CD4-positive, alpha-beta T cell (primary cell): ENCODE results near the gene CFAP107. TPM values are rescaled to one million over a fixed set of nuclear protein-coding genes. Genes with fewer than 3 reads are reported as not detected.

Experiments used
- ATAC-seq: fragments of 200-7000 bp; cut with Tn5 transposase; one replicate; pipeline ENCODE4 v1.10.0; 2022; ENCODE audit warnings: mild to moderate bottlenecking; ENCODE audit not compliant: poor library complexity
- CTCF ChIA-PET: fragments of 350-600 bp; sonication (Branson Sonifier 250); formaldehyde crosslinking; loops from one replicate; lab custom pipeline; 2021; ENCODE audit warnings: antibody characterized with exemption, inconsistent platforms; lab: Charles Lee
- POLR2A ChIA-PET: fragments of 350-600 bp; sonication (Branson Sonifier 250); formaldehyde crosslinking; loops from one replicate; lab custom pipeline; 2021; ENCODE audit warnings: antibody characterized with exemption, inconsistent platforms; lab: Charles Lee
- DNase-seq, 14 experiments: peaks; one replicate each; pipeline ENCODE4 v3.0.0-alpha.2; 2013 to 2020; ENCODE audit warnings: mixed read lengths in 2 of 14
- H3K27ac ChIP-seq, 2 donors: one replicate each; pipeline versions ENCODE4 v1.5.1 to v1.7.0; 2013; ENCODE audit warnings: low read length in 2 of 2, low read depth in 1 of 2, mild to moderate bottlenecking in 1 of 2
- H3K27me3 ChIP-seq, 2 experiments: 1 replicate in 1 of 2; 2 replicates in 1 of 2; pipeline versions ENCODE4 v1.6.1 to v1.7.0; 2013; ENCODE audit warnings: low read length in 2 of 2, control low read depth in 1 of 2, mild to moderate bottlenecking in 1 of 2, moderate library complexity in 1 of 2; ENCODE audit not compliant: insufficient read depth in 2 of 2, control insufficient read depth in 1 of 2
- H3K36me3 ChIP-seq: one replicate; pipeline ENCODE4 v1.6.1; 2013; ENCODE audit warnings: low read length, control low read depth; ENCODE audit not compliant: insufficient read depth
- H3K4me1 ChIP-seq: one replicate; pipeline ENCODE4 v1.6.1; 2013; ENCODE audit warnings: low read length, control low read depth; ENCODE audit not compliant: insufficient read depth
- H3K4me3 ChIP-seq: one replicate; pipeline ENCODE4 v1.5.1; 2013; ENCODE audit warnings: mild to moderate bottlenecking, low read length, moderate library complexity
- H3K9me3 ChIP-seq, 2 experiments: 1 replicate in 1 of 2; 2 replicates in 1 of 2; pipeline versions ENCODE4 v1.6.1 to v1.7.0; 2013; ENCODE audit warnings: low read length in 2 of 2, mild to moderate bottlenecking in 2 of 2, control low read depth in 1 of 2, moderate library complexity in 1 of 2; ENCODE audit not compliant: control insufficient read depth in 1 of 2, insufficient read depth in 1 of 2
- H3K27ac Mint-ChIP-seq: one replicate; pipeline ENCODE4 v1.8.0; 2020; ENCODE audit warnings: mixed read lengths
- H3K27me3 Mint-ChIP-seq: one replicate; pipeline ENCODE4 v1.8.0; 2021; ENCODE audit warnings: mixed read lengths
- H3K36me3 Mint-ChIP-seq: one replicate; pipeline ENCODE4 v1.8.0; 2021; ENCODE audit warnings: low read depth, mixed read lengths
- H3K4me1 Mint-ChIP-seq: one replicate; pipeline ENCODE4 v1.8.0; 2021; ENCODE audit warnings: low read depth, mixed read lengths
- H3K4me3 Mint-ChIP-seq: one replicate; pipeline ENCODE4 v1.8.0; 2020; ENCODE audit warnings: mild to moderate bottlenecking, mixed read lengths
- H3K9me3 Mint-ChIP-seq: one replicate; pipeline ENCODE4 v1.8.0; 2020; ENCODE audit warnings: mixed read lengths
- intact Hi-C, 2 experiments: fragments of 100-400 bp; cut with DNase I in 1 of 2; cut with micrococcal nuclease in 1 of 2; formaldehyde crosslinking; loops; one replicate each; pipeline versions ENCODE4 v1.15.1 to v1.9.0; 2023 to 2025; cut with DNase I, micrococcal nuclease
- total RNA-seq, 174 experiments: library from RNA in 2 of 174; stranded (reverse) in 2 of 174; gene quantifications; one replicate each; pipeline ENCODE4 v1.2.3 and lab custom pipeline; 2021 to 2026
- TF ChIP-seq, protein P1 (sequence below): fragments of 200-600 bp; IDR thresholded peaks from one replicate; pipeline ENCODE4 v1.8.0; 2022; ENCODE audit warnings: antibody characterized with exemption, mild to moderate bottlenecking

Gene CFAP107
- total RNA-seq, 2 experiments from 2014 or later, result not detected

DNA sequence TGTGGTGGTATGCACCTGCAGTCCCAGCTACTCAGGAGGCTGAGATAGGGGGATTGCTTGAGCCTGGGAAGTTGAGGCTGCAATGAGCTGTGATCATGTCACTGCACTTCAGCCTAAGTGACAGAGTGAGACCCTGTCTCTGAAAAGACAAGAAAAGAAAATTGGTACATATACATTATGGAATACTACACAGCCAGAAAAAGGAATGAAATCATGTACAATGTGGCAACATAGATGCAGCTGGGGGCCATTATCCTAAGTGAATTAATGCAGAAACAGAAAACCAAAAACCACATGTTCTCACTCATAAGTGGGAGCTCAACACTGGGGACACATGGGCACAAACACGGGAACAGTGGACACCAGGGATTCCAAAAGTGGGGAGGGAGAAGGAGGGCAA lies 7.1 kb upstream of the CFAP107 start:
- no peak for ATAC-seq
- Mint-ChIP-seq H3K36me3 (no peaks in the 10 kb centered on the region), H3K4me1 (no peaks in the 10 kb centered on the region), H3K9me3 (peaks cover 18% of the 10 kb centered on the region), H3K4me3 (no peak overlapping the region), H3K27ac (no peak overlapping the region), H3K27me3 (peaks cover 78% of the 10 kb centered on the region)
- Histone ChIP-seq H3K9me3 (peaks cover 0 to 11% of the 10 kb centered on the region in 2 experiments), H3K36me3 (no peaks in the 10 kb centered on the region), H3K4me3 (no peak overlapping the region), H3K27ac (no peak overlapping the region), H3K27me3 (peaks cover 26 to 44% of the 10 kb centered on the region in 2 experiments), H3K4me1 (no peaks in the 10 kb centered on the region)
- ChIA-PET CTCF (no interaction called here), POLR2A (no interaction called here)
- DNase-seq, result no peak
- intact Hi-C loops, result no loop called here
- TF ChIP-seq, protein P1, sequence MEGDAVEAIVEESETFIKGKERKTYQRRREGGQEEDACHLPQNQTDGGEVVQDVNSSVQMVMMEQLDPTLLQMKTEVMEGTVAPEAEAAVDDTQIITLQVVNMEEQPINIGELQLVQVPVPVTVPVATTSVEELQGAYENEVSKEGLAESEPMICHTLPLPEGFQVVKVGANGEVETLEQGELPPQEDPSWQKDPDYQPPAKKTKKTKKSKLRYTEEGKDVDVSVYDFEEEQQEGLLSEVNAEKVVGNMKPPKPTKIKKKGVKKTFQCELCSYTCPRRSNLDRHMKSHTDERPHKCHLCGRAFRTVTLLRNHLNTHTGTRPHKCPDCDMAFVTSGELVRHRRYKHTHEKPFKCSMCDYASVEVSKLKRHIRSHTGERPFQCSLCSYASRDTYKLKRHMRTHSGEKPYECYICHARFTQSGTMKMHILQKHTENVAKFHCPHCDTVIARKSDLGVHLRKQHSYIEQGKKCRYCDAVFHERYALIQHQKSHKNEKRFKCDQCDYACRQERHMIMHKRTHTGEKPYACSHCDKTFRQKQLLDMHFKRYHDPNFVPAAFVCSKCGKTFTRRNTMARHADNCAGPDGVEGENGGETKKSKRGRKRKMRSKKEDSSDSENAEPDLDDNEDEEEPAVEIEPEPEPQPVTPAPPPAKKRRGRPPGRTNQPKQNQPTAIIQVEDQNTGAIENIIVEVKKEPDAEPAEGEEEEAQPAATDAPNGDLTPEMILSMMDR, result no peak

DNA sequence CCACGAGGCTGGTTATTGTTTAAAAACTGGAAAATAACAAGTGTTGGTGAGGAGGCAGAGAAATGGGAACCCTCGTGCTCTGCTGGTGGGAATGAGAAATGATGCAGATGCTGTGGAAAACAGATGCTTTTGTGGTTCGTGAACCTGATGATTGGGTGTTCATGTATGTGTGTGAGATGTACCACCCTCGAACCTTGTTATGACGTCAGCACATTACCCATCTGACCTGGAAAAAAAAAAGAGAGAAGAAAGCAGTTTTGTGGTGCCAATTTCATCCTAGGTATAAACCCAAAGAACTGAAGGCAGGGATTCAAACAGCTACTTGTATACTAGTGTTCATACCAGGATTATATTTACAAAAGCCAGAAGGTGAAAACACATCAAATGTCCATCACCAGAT lies 6.4 kb upstream of the CFAP107 start:
- Mint-ChIP-seq H3K4me1 (no peaks in the 10 kb centered on the region), H3K4me3 (no peak overlapping the region), H3K36me3 (no peaks in the 10 kb centered on the region), H3K27ac (no peak overlapping the region), H3K9me3 (peaks cover 18% of the 10 kb centered on the region), H3K27me3 (peaks cover 79% of the 10 kb centered on the region)
- ATAC-seq (no peak), DNase-seq (no peak)
- Histone ChIP-seq H3K4me3 (no peak overlapping the region), H3K36me3 (no peaks in the 10 kb centered on the region), H3K9me3 (peaks cover 0 to 11% of the 10 kb centered on the region in 2 experiments), H3K4me1 (no peaks in the 10 kb centered on the region), H3K27ac (no peak overlapping the region), H3K27me3 (peaks cover 22 to 45% of the 10 kb centered on the region in 2 experiments)
- TF ChIP-seq, protein P1, result no peak
- CTCF ChIA-PET, result no interaction called here
- intact Hi-C loops, result loop anchor here in 1 of 2 experiments (2.0 kb wide), 1 partner anchor 21 kb away; no protein-coding TSS in a partner anchor
- POLR2A ChIA-PET, result no interaction called here

DNA sequence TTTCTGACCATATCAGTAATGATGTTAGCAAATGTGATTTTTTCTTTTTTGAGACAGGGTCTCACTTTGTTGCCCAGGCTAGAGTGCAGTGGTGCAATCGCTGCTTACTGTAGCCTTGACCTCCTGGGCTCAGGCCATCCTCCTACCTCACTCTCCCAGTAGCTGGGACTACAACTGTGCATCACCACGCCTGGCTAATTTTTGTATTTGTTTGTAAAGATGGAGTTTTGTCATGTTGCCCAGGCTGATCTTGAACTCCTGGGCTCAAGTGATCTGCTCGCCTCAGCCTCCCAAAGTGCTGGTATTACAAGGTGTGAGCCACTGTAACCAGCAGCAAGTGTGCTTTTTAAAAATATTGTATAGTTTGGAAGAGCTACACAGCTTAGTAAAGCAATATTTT lies 4.1 kb upstream of the CFAP107 start:
- H3K4me1 ChIP-seq, result no peaks in the 10 kb centered on the region
- ATAC-seq, result no peak
- Mint-ChIP-seq H3K36me3 (no peaks in the 10 kb centered on the region), H3K4me1 (no peaks in the 10 kb centered on the region), H3K4me3 (no peak overlapping the region), H3K9me3 (peaks cover 8% of the 10 kb centered on the region), H3K27ac (no peak overlapping the region), H3K27me3 (peaks cover 77% of the 10 kb centered on the region)
- peaks cover 0 to 2% of the 10 kb centered on the region in 2 experiments for H3K9me3 ChIP-seq
- H3K4me3 ChIP-seq, result no peak overlapping the region
- intact Hi-C loops, result loop anchor here in 1 of 2 experiments (2.0 kb wide), 1 partner anchor 19 kb away; no protein-coding TSS in a partner anchor
- ChIA-PET POLR2A (no interaction called here), CTCF (interaction anchor here (0.6 kb wide), 1 partner anchor 474 kb away, joined by 3 read pairs; no protein-coding TSS in a partner anchor)
- TF ChIP-seq, protein P1, result no peak
- no peak overlapping the region for H3K27ac ChIP-seq
- no peak for DNase-seq
- H3K36me3 ChIP-seq, result no peaks in the 10 kb centered on the region
- peaks cover 16 to 40% of the 10 kb centered on the region in 2 experiments for H3K27me3 ChIP-seq
